HEK293T (cell line): Measurements from ENCODE around the gene RNF40.

ENCODE experiments used
- ARNT ChIP-seq: fragments of 450-650 bp; IDR thresholded peaks from 2 replicates; pipeline ENCODE4 v1.6.1; 2017; ENCODE audit warnings: mild to moderate bottlenecking
- FOXA1 ChIP-seq: fragments of 450-650 bp; IDR thresholded peaks from 2 replicates; pipeline ENCODE4 v1.6.1; 2016; ENCODE audit warnings: mild to moderate bottlenecking
- FOXM1 ChIP-seq: fragments of 450-650 bp; IDR thresholded peaks from 2 replicates; pipeline ENCODE4 v1.6.1; 2017; ENCODE audit warnings: mild to moderate bottlenecking, borderline replicate concordance
- L3MBTL2 ChIP-seq: fragments of 450-650 bp; conservative IDR thresholded peaks from 2 replicates; pipeline ENCODE4 v1.6.1; 2016; ENCODE audit warnings: mild to moderate bottlenecking
- LEF1 ChIP-seq: fragments of 450-650 bp; IDR thresholded peaks from 2 replicates; pipeline ENCODE4 v1.6.1; 2017; ENCODE audit warnings: mild to moderate bottlenecking, borderline replicate concordance
- NFRKB ChIP-seq: fragments of 450-650 bp; IDR thresholded peaks from 2 replicates; pipeline ENCODE4 v1.6.1; 2016; ENCODE audit warnings: mild to moderate bottlenecking, moderate library complexity
- PKNOX1 ChIP-seq: fragments of 450-650 bp; IDR thresholded peaks from 2 replicates; pipeline ENCODE4 v1.6.1; 2016
- SP1 ChIP-seq: fragments of 450-650 bp; IDR thresholded peaks from 2 replicates; pipeline ENCODE4 v1.6.1; 2017
- ZNF384 ChIP-seq: fragments of 450-650 bp; IDR thresholded peaks from 2 replicates; pipeline ENCODE4 v1.6.1; 2016

GRCh38 chr16:30760577-30761426 is 1.3 kb upstream of the RNF40 start:
- TF ChIP-seq LEF1 (no peak), ZNF384 (no peak), PKNOX1 (no peak), NFRKB (no peak), FOXM1 (no peak), FOXA1 (no peak), SP1 (no peak), ARNT (no peak), L3MBTL2 (no peak)
